Measurements from ENCODE around the gene SLC39A11.

- TF ChIP-seq PBX3 (CRISPR knock-in tag; IDR thresholded peaks at IDR 0.05; ENCODE audit: borderline replicate concordance) (no peak), ZBTB20 (CRISPR knock-in tag; IDR thresholded peaks at IDR 0.05; ENCODE audit: borderline replicate concordance, low read depth) (no peak), ZNF468 (CRISPR knock-in tag; IDR thresholded peaks at IDR 0.05) (no peak)
These were observed 215.1 kb downstream of the SLC39A11 start for GRCh38 chr17:72877348-72877747.

All from HepG2 (cell line).